GM12878 (cell line): ENCODE data around the gene TJAP1. TPM values are rescaled to one million over a fixed set of nuclear protein-coding genes. Genes with fewer than 3 reads are reported as not detected.

ENCODE experiments used
- ATAC-seq: fragments of 200-7000 bp; cut with Tn5 transposase; 3 replicates; pipeline ENCODE4 v1.9.1; 2020; ENCODE audit warnings: mild to moderate bottlenecking, moderate library complexity
- BruUV-seq: library from RNA; stranded (reverse); fragments of 400-500 nt; replicated peaks from 2 replicates; lab custom pipeline; 2021; lab: Mats Ljungman, UMichigan
- CTCF ChIA-PET: fragments of 300-600 bp; sonication (Branson Sonifier 250); formaldehyde crosslinking; extraction: SDS; loops from one replicate; lab custom pipeline; 2021; ENCODE audit warnings: inconsistent platforms; lab: Yijun Ruan, JAX
- POLR2A ChIA-PET: fragments of 350-600 bp; formaldehyde crosslinking; extraction: SDS; loops from one replicate; lab custom pipeline; 2021; ENCODE audit warnings: inconsistent platforms; lab: Charles Lee
- RAD21 ChIA-PET: fragments of 300-600 bp; sonication (Branson Sonifier 250); formaldehyde crosslinking; loops from one replicate; lab custom pipeline; 2023; ENCODE audit warnings: antibody characterized with exemption; ENCODE audit not compliant: unreplicated experiment; lab: Charles Lee
- SMC1A ChIA-PET: fragments of 300-600 bp; sonication (Branson Sonifier 250); formaldehyde crosslinking; loops from one replicate; lab custom pipeline; 2023; ENCODE audit not compliant: unreplicated experiment, uncharacterized antibody; lab: Charles Lee
- DNase-seq: peaks from one replicate; pipeline ENCODE4 v3.0.0-alpha.2; 2011; ENCODE audit warnings: low read depth, low spot score
- FAIRE-seq: peaks from 3 replicates; lab custom pipeline; 2011; peaks lifted over from hg19 to GRCh38; lab: Jason Lieb, UNC
- H2AFZ ChIP-seq: 2 replicates; pipeline ENCODE4 v1.6.0; 2011; ENCODE audit warnings: low read depth, low read length, control low read depth; ENCODE audit not compliant: control insufficient read depth
- H3K27ac ChIP-seq: 2 replicates; pipeline ENCODE4 v1.5.1; 2011; ENCODE audit warnings: control low read depth; ENCODE audit not compliant: control insufficient read depth, insufficient read depth
- H3K27me3 ChIP-seq, 2 experiments: replicated peaks in 1 of 2; 2 replicates each; pipeline versions ENCODE4 v1.6.0 to v1.6.1; 2011; ENCODE audit warnings: low read length in 1 of 2; ENCODE audit not compliant: control insufficient read depth in 2 of 2, insufficient read depth in 2 of 2
- H3K36me3 ChIP-seq, 2 experiments: 2 replicates each; pipeline ENCODE4 v1.5.1; 2011; ENCODE audit warnings: low read length in 1 of 2; ENCODE audit not compliant: control insufficient read depth in 2 of 2, insufficient read depth in 2 of 2
- H3K4me1 ChIP-seq: 2 replicates; pipeline ENCODE4 v1.6.1; 2011; ENCODE audit warnings: mild to moderate bottlenecking, low read length, moderate library complexity, mixed read lengths; ENCODE audit not compliant: control insufficient read depth, insufficient read depth
- H3K4me2 ChIP-seq: 2 replicates; pipeline ENCODE4 v1.6.0; 2011; ENCODE audit warnings: control low read depth; ENCODE audit not compliant: control insufficient read depth, insufficient read depth
- H3K4me3 ChIP-seq: fragments of 200-600 bp; sonication (generic); 2 replicates; pipeline ENCODE4 v1.5.1; 2016
- H3K79me2 ChIP-seq: 2 replicates; pipeline ENCODE4 v1.6.0; 2011; ENCODE audit warnings: low read length; ENCODE audit not compliant: control insufficient read depth, insufficient read depth
- H3K9ac ChIP-seq: 2 replicates; pipeline ENCODE4 v1.8.0; 2011; ENCODE audit warnings: low read length, control low read depth, mixed read lengths; ENCODE audit not compliant: control insufficient read depth, insufficient read depth
- H3K9me3 ChIP-seq: replicated peaks from 3 replicates; pipeline ENCODE4 v1.5.1; 2011; ENCODE audit warnings: mild to moderate bottlenecking, low read length; ENCODE audit not compliant: control insufficient read depth, insufficient read depth
- H4K20me1 ChIP-seq: 2 replicates; pipeline ENCODE4 v1.6.0; 2011; ENCODE audit not compliant: control insufficient read depth, insufficient read depth
- BMI1 ChIP-seq: fragments of 450-650 bp; IDR thresholded peaks from 2 replicates; pipeline ENCODE4 v1.6.1; 2016; ENCODE audit warnings: mild to moderate bottlenecking, moderate library complexity, borderline replicate concordance
- CREB1 ChIP-seq: IDR thresholded peaks from 2 replicates; pipeline ENCODE4 v1.6.1; 2012; ENCODE audit warnings: low read depth, mild to moderate bottlenecking, inconsistent platforms
- KAT2A ChIP-seq: conservative IDR thresholded peaks from 2 replicates; pipeline ENCODE4 v1.6.1; 2011; ENCODE audit warnings: low read depth, low read length; ENCODE audit not compliant: control insufficient read depth
- MLLT1 ChIP-seq: fragments of 450-650 bp; IDR thresholded peaks from 2 replicates; pipeline ENCODE4 v1.6.1; 2016; ENCODE audit warnings: mild to moderate bottlenecking
- MTA2 ChIP-seq: fragments of 450-650 bp; IDR thresholded peaks from 2 replicates; pipeline ENCODE4 v1.6.1; 2016; ENCODE audit warnings: low read depth, mild to moderate bottlenecking, moderate library complexity
- NFIC ChIP-seq: IDR thresholded peaks from 2 replicates; pipeline ENCODE4 v1.6.1; 2012; ENCODE audit warnings: low read depth, mild to moderate bottlenecking, inconsistent platforms, low read length, moderate library complexity
- RAD51 ChIP-seq: fragments of 450-650 bp; IDR thresholded peaks from 2 replicates; pipeline ENCODE4 v1.6.1; 2016; ENCODE audit warnings: moderate library complexity, mild to moderate bottlenecking, inconsistent platforms
- RBBP5 ChIP-seq: fragments of 200-600 bp; sonication (generic); conservative IDR thresholded peaks from 2 replicates; pipeline ENCODE4 v1.6.1; 2016
- TCF7 ChIP-seq: IDR thresholded peaks from 2 replicates; pipeline ENCODE4 v1.6.1; 2014; ENCODE audit warnings: antibody characterized with exemption, borderline replicate concordance
- WGBS: methylation state at CpG from one replicate; pipeline ENCODE4 v1.1.6; 2016; ENCODE audit warnings: low lambda C conversion rate; ENCODE audit not compliant: insufficient replicate concordance, insufficient coverage; ENCODE audit errors: missing lambda C conversion rate; 5-methylcytosine and 5-hydroxymethylcytosine counted together
- in situ Hi-C: fragments of 300-500 bp; cut with MboI; formaldehyde crosslinking; loops from 9 replicates; pipeline ENCODE4 v1.14.3; 2018; ENCODE audit warnings: mixed read lengths
- intact Hi-C: fragments of 100-400 bp; cut with micrococcal nuclease; formaldehyde crosslinking; loops from one replicate; pipeline ENCODE4 v1.14.2; 2022; ENCODE audit not compliant: unreplicated experiment
- polyA plus RNA-seq, 11 experiments: library from polyadenylated mRNA; depleted of rRNA in 4 of 11; unstranded in 6 of 11; stranded (reverse) in 5 of 11; fragments of >200 nt; fragmentation: Nextera tagmentation in 4 of 11; fragmentation: Illumina TruSeq in 1 of 11; extraction: Ambion mirVana in 4 of 11; extraction: Trizol in 1 of 11; gene quantifications; 1 replicate in 1 of 11; 2 replicates in 10 of 11; pipeline versions ENCODE4 v1.2.1 to v1.2.3, GENCODE V29; 2011 to 2016; ENCODE audit warnings: inconsistent platforms in 2 of 11, missing spikeins in 2 of 11, low read depth in 1 of 11
- total RNA-seq, 4 experiments: library from RNA; depleted of rRNA in 3 of 4; stranded (reverse); fragments of >200 nt in 3 of 4; fragmentation: Illumina TruSeq in 1 of 4; extraction: Trizol in 1 of 4; gene quantifications; 2 replicates each; pipeline versions ENCODE4 v1.2.1 to v1.2.3, GENCODE V29; 2013 to 2021

Gene TJAP1
- total and polyA plus RNA-seq, 10 of the 15 experiments (the other 5 are each of a cell fraction or from before 2014, with no cell fraction given) = 0.11 to 22.6 (median 12.8) TPM

- CTCF ChIA-PET = interaction anchor here (1.0 kb wide), 1 partner anchor 17 kb away, joined by 5 read pairs; no protein-coding TSS in a partner anchor
- SMC1A ChIA-PET = interaction anchor here (0.5 to 1.5 kb wide), 3 partner anchors 8 to 124 kb away, joined by 3 read pairs; no protein-coding TSS in a partner anchor
Measured at GRCh38 chr6:43488667-43489276, 11.4 kb downstream of the TJAP1 start.

More at GRCh38 chr6:43488667-43489276, 11.4 kb downstream of the TJAP1 start:
- H3K27me3 ChIP-seq = no peaks in the 10 kb centered on the region
- ATAC-seq (no peak), DNase-seq (no peak), FAIRE-seq (no peak)
- H3K9me3 ChIP-seq = no peaks in the 10 kb centered on the region
- H3K79me2 ChIP-seq = no peaks in the 10 kb centered on the region; the same call in 1 of the 2 replicates
- H3K4me2 ChIP-seq = no peak overlapping the region
- BruUV-seq = no TSS peak
- no peaks in the 10 kb centered on the region for H4K20me1 ChIP-seq
- H2AFZ ChIP-seq = no peak overlapping the region
- in situ Hi-C loops = no loop called here
- intact Hi-C loops = no loop called here
- no peak overlapping the region for H3K9ac ChIP-seq
- 70% methylated on average over 4 of the region's 4 CpGs for WGBS
- H3K36me3 ChIP-seq = no peaks in the 10 kb centered on the region
- no peaks in the 10 kb centered on the region; the same call in 1 of the 2 replicates for H3K4me1 ChIP-seq
- no peak overlapping the region for H3K27ac ChIP-seq
- RAD21 ChIA-PET = no interaction called here
- POLR2A ChIA-PET = interaction anchor here (0.7 kb wide), 1 partner anchor 11 kb away, joined by 3 read pairs; no protein-coding TSS in a partner anchor
- TF ChIP-seq RBBP5 (no peak), MLLT1 (no peak), NFIC (no peak), TCF7 (no peak), MTA2 (no peak), RAD51 (no peak), CREB1 (no peak), KAT2A (no peak), BMI1 (no peak)
- H3K4me3 ChIP-seq = no peak overlapping the region
